Measurements from ENCODE around the gene FBXO24. TPM values are rescaled to one million over a fixed set of nuclear protein-coding genes. Genes with fewer than 3 reads are reported as not detected.

FBXO24 gene
- total and polyA plus RNA-seq, 2 donors (not counting 1 experiment from before 2014, with no cell fraction given): 0.23 to 0.33 TPM

- peak overlapping the region; percentile 11 for H3K4me2 ChIP-seq (ENCODE audit: extremely low read depth, insufficient read depth, low read length)
- H3K27me3 ChIP-seq (ENCODE audit: control insufficient read depth, insufficient read depth, low read length): no peaks in the 10 kb centered on the region
- no peaks in the 10 kb centered on the region for H3K79me2 ChIP-seq (ENCODE audit: control insufficient read depth, insufficient read depth, low read length)
- peaks cover 20% of the 10 kb centered on the region for H3K4me1 ChIP-seq (ENCODE audit: control insufficient read depth, extremely low read depth, insufficient read depth, low read length)
- no peaks in the 10 kb centered on the region for H3K9me3 ChIP-seq (ENCODE audit: control insufficient read depth, insufficient read depth, low read depth, low read length)
- TF ChIP-seq CTCF (conservative IDR thresholded peaks at IDR 0.05 in 1 of 2, IDR thresholded peaks at IDR 0.05 in 1 of 2; ENCODE audit: low read depth in 1 of 2, low read length in 2 of 2) (peak in 1 of 2 donors; percentile 26), EZH2 (IDR thresholded peaks at IDR 0.05; ENCODE audit: low read length, missing control alignments) (no peak)
- DNase-seq (ENCODE audit: low read depth in 2 of 2): peak; percentile 88 to 91
- H3K27ac ChIP-seq (ENCODE audit: insufficient read depth, low read length): peak overlapping the region; percentile 60
- H2AFZ ChIP-seq (ENCODE audit: low read length): peak overlapping the region; percentile 47
- H3K36me3 ChIP-seq (ENCODE audit: control insufficient read depth, insufficient read depth, low read length): peaks cover 2% of the 10 kb centered on the region
- no peaks in the 10 kb centered on the region for H4K20me1 ChIP-seq (ENCODE audit: control insufficient read depth, extremely low read depth, insufficient read depth, low read length)
- no peak overlapping the region for H3K4me3 ChIP-seq (replicated peaks in 1 of 4; ENCODE audit: control extremely low read depth in 1 of 4, insufficient read depth in 1 of 4, low read depth in 3 of 4, low read length in 4 of 4)
- no peak overlapping the region for H3K9ac ChIP-seq (ENCODE audit: insufficient read depth, low read length)
These were observed 40.6 kb upstream of the FBXO24 start for GRCh38 chr7:100545360-100546128.

GRCh38 chr7:100546129-100546925 lies 39.8 kb upstream of the FBXO24 start:
- peaks cover 20% of the 10 kb centered on the region for H3K4me1 ChIP-seq (ENCODE audit: control insufficient read depth, extremely low read depth, insufficient read depth, low read length)
- peak overlapping the region in 1 of 4 experiments; percentile 16 for H3K4me3 ChIP-seq (replicated peaks in 1 of 4; ENCODE audit: control extremely low read depth in 1 of 4, insufficient read depth in 1 of 4, low read depth in 3 of 4, low read length in 4 of 4)
- H3K4me2 ChIP-seq (ENCODE audit: extremely low read depth, insufficient read depth, low read length): peak overlapping the region; percentile 56
- no peaks in the 10 kb centered on the region for H3K79me2 ChIP-seq (ENCODE audit: control insufficient read depth, insufficient read depth, low read length)
- no peak overlapping the region for H2AFZ ChIP-seq (ENCODE audit: low read length)
- no peaks in the 10 kb centered on the region for H3K27me3 ChIP-seq (ENCODE audit: control insufficient read depth, insufficient read depth, low read length)
- TF ChIP-seq EZH2 (IDR thresholded peaks at IDR 0.05; ENCODE audit: low read length, missing control alignments) (no peak), CTCF (conservative IDR thresholded peaks at IDR 0.05 in 1 of 2, IDR thresholded peaks at IDR 0.05 in 1 of 2; ENCODE audit: low read depth in 1 of 2, low read length in 2 of 2) (no peak)
- peak overlapping the region; percentile 60 for H3K27ac ChIP-seq (ENCODE audit: insufficient read depth, low read length)
- peak in 1 of 2 donors; percentile 8 for DNase-seq (ENCODE audit: low read depth in 2 of 2)
- H3K9ac ChIP-seq (ENCODE audit: insufficient read depth, low read length): no peak overlapping the region
- no peaks in the 10 kb centered on the region for H4K20me1 ChIP-seq (ENCODE audit: control insufficient read depth, extremely low read depth, insufficient read depth, low read length)
- H3K9me3 ChIP-seq (ENCODE audit: control insufficient read depth, insufficient read depth, low read depth, low read length): no peaks in the 10 kb centered on the region
- H3K36me3 ChIP-seq (ENCODE audit: control insufficient read depth, insufficient read depth, low read length): peaks cover 3% of the 10 kb centered on the region
